Type B pancreatic cell (in vitro differentiated cells): ENCODE results near the gene MAST4. TPM values are rescaled to one million over a fixed set of nuclear protein-coding genes. Genes with fewer than 3 reads are reported as not detected.

Experiments
- DNase-seq: peaks from one replicate; pipeline ENCODE4 v3.0.0; 2021; ENCODE audit warnings: mixed read lengths; ENCODE audit not compliant: unreplicated experiment; ENCODE audit errors: extremely low spot score
- H3K27ac Mint-ChIP-seq: 2 replicates; pipeline ENCODE4 v1.8.0; 2021; ENCODE audit warnings: mild to moderate bottlenecking, mixed read lengths
- H3K27me3 Mint-ChIP-seq: 2 replicates; pipeline ENCODE4 v1.8.0; 2021; ENCODE audit warnings: mixed read lengths
- H3K36me3 Mint-ChIP-seq: 2 replicates; pipeline ENCODE4 v1.8.0; 2021; ENCODE audit warnings: mixed read lengths
- H3K4me1 Mint-ChIP-seq: one replicate; pipeline ENCODE4 v1.8.0; 2021; ENCODE audit warnings: mixed read lengths; ENCODE audit not compliant: unreplicated experiment
- H3K4me3 Mint-ChIP-seq: 2 replicates; pipeline ENCODE4 v1.8.0; 2021; ENCODE audit warnings: mild to moderate bottlenecking, mixed read lengths
- H3K9me3 Mint-ChIP-seq: 2 replicates; pipeline ENCODE4 v1.8.0; 2021; ENCODE audit warnings: mixed read lengths
- total RNA-seq: library from RNA; stranded (reverse); gene quantifications from 2 replicates; pipeline ENCODE4 v1.2.1, GENCODE V29; 2021; ENCODE audit warnings: low replicate concordance
- TF ChIP-seq, protein P1 (sequence below): fragments of 200-600 bp; sonication (generic); conservative IDR thresholded peaks from 2 replicates; pipeline ENCODE4 v1.5.0; 2021; ENCODE audit warnings: antibody characterized with exemption, mild to moderate bottlenecking

MAST4 gene
- total RNA-seq, 1 donor from 2014 or later, result 23.0 TPM

DNA sequence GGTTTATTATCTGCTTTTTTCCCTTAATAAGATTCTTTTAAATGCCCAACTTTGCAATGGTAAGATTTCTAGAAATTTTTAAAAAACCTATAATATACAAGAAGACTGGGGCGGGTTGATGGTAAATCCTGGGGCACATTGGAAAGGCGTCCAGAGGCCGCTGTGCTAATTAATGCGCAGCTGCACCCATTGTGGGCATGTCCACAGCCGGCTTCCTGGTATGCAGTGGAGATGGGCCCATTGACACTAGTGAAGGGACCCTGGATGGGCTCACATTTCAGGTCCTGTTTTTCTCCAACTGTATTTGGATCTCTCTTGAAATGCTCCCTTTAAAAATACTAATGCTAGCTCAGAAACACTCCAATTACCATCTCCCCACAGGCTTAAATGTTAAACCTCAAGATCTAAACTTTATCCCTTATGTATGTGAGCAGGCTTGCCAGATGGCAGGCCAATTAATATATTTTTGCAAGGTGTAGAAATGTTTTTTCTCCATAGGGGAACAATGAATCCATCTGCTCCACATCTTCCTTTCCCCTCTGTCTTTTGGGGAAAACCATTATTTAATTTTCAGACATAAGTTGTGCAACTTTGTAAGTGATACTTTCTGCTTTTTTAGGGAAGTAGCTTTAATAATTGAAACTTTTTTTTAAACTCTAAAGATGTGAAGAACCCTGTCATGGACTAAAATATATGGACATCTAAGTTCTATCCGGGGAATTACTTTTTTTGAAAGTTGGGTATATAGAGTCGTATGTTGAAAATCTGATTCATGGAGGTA, 423.1 kb downstream of the MAST4 start:
- Mint-ChIP-seq H3K4me1 (peaks cover 31% of the 10 kb centered on the region), H3K36me3 (peaks cover 4% of the 10 kb centered on the region), H3K4me3 (no peak overlapping the region), H3K27ac (no peak overlapping the region), H3K27me3 (no peaks in the 10 kb centered on the region), H3K9me3 (no peaks in the 10 kb centered on the region)
- no peak for DNase-seq
- TF ChIP-seq, protein P1, sequence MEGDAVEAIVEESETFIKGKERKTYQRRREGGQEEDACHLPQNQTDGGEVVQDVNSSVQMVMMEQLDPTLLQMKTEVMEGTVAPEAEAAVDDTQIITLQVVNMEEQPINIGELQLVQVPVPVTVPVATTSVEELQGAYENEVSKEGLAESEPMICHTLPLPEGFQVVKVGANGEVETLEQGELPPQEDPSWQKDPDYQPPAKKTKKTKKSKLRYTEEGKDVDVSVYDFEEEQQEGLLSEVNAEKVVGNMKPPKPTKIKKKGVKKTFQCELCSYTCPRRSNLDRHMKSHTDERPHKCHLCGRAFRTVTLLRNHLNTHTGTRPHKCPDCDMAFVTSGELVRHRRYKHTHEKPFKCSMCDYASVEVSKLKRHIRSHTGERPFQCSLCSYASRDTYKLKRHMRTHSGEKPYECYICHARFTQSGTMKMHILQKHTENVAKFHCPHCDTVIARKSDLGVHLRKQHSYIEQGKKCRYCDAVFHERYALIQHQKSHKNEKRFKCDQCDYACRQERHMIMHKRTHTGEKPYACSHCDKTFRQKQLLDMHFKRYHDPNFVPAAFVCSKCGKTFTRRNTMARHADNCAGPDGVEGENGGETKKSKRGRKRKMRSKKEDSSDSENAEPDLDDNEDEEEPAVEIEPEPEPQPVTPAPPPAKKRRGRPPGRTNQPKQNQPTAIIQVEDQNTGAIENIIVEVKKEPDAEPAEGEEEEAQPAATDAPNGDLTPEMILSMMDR, result no peak

DNA sequence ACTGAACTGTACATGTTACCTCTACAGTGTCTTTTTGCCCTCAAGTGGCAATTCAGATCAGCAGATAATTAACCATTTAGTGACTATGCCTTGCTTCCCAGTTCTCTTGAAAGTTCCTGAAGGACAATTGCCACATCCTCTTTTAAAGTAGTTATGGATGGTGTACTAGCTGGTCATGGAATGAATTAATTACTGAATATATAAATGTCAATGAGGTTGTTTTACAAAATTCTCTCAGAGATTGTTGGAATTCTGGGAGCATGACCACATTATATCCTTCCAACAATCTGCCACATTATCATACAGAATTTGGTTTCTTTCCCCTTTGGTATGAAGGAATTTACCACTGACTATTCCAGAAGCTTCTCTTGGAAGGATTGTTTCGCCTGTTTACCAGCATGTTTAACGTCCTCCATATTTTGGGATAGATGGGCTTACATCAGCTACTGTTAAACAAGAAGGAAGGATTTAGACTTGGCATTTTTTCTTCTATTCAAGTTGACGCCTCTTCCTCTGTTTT, 424.0 kb downstream of the MAST4 start:
- DNase-seq, result no peak
- TF ChIP-seq, protein P1, result no peak
- no peaks in the 10 kb centered on the region for H3K9me3 Mint-ChIP-seq
- H3K4me1 Mint-ChIP-seq, result peaks cover 24% of the 10 kb centered on the region
- H3K27ac Mint-ChIP-seq, result no peak overlapping the region
- peaks cover 4% of the 10 kb centered on the region for H3K36me3 Mint-ChIP-seq
- no peaks in the 10 kb centered on the region for H3K27me3 Mint-ChIP-seq
- H3K4me3 Mint-ChIP-seq, result no peak overlapping the region

DNA sequence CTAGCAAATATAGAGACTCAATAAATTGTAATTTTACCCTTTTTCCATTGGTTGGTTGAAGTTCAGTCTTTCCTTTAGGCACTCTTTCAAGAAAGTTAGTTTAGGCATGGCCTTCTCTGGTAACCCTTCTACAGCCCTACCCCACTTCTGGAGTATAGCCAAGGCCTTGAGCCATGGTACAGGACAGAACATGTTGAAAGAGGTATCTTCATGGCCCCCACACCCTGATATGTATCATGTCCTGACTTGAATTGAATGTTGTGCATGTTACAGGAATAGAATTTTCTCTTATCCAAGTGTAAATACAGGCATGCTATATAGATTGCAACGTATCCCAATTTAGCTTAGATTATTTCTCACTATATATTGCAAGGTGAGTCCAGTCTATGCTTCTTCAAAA, 424.8 kb downstream of the MAST4 start:
- H3K36me3 Mint-ChIP-seq, result peaks cover 4% of the 10 kb centered on the region
- TF ChIP-seq, protein P1, result no peak
- DNase-seq, result no peak

DNA sequence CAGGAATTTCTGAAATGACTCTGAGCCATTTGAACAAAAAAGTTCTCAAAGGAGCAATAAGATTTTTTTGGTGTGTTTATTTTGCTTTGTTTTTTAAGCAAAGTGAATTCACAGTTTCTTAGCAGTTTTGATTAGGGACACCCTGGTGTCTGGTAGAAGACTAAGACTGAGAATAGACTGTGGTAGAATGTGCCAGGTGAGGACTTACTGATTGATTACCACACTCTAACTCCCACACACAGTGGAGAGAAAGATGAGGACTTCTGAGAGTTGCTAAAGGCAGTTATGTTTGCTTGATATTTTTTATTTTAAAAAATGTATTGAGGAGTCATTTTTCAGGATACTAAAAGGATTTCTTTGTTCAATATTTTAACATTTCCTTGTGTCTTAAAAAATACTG, 425.3 kb downstream of the MAST4 start:
- Mint-ChIP-seq H3K4me1 (peaks cover 12% of the 10 kb centered on the region), H3K4me3 (no peak overlapping the region), H3K27me3 (no peaks in the 10 kb centered on the region), H3K36me3 (peaks cover 4% of the 10 kb centered on the region), H3K27ac (peak overlapping the region; percentile 42), H3K9me3 (no peaks in the 10 kb centered on the region)
- TF ChIP-seq, protein P1, result no peak
- no peak for DNase-seq

More for the DNA sequence above, 424.8 kb downstream of the MAST4 start:
- no peaks in the 10 kb centered on the region for H3K9me3 Mint-ChIP-seq
- peaks cover 15% of the 10 kb centered on the region for H3K4me1 Mint-ChIP-seq
- H3K27ac Mint-ChIP-seq, result peak overlapping the region; percentile 42
- H3K4me3 Mint-ChIP-seq, result no peak overlapping the region
- no peaks in the 10 kb centered on the region for H3K27me3 Mint-ChIP-seq

DNA sequence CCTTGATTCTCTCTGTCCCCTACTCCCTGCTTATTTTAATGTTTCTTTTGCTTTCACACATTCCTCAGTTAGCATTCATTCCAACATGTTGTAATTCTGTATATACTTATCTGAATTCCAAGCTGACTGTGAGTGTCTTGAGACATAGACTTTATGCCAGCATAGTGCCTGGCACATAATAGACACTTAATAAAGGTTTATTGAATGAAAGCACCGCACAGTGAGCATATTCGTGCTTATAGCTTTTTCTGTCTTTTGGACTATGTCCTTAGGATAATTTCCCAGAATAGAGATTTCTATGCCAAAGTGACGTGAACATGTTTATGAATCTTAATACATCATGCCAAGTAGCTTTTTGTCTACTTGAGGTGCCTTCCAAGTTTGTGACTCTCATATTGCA, 425.8 kb downstream of the MAST4 start:
- no peaks in the 10 kb centered on the region for H3K9me3 Mint-ChIP-seq
- H3K27me3 Mint-ChIP-seq, result no peaks in the 10 kb centered on the region
- DNase-seq, result no peak
- H3K36me3 Mint-ChIP-seq, result peaks cover 4% of the 10 kb centered on the region
- no peak overlapping the region for H3K27ac Mint-ChIP-seq
- TF ChIP-seq, protein P1, result no peak
- peaks cover 7% of the 10 kb centered on the region for H3K4me1 Mint-ChIP-seq
- H3K4me3 Mint-ChIP-seq, result no peak overlapping the region
